ENCODE results near the gene DGKD. TPM values are rescaled to one million over a fixed set of nuclear protein-coding genes. Genes with fewer than 3 reads are reported as not detected.

DGKD gene
- polyA plus RNA-seq, 1 experiment: 10.8 TPM

DNA sequence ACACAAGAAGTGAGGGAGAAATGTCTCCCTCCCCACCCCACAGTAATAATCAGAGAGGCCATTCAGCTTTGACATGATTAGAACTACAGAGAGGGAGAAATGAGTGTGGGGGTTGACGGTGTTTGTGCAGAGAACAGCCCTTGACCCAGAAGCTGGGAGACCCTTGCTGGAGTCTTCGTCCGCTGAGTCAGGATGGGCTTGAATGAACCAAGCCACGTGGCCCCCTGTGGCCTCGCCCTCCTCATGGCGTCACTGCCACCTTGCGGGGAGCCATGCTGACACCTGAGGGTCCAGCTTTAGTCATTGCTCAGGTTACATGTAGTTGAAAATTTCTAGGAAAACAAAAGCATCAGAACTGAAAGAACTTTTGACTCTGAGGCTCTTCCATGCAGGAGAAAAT, 101.2 kb downstream of the DGKD start:
- H3K9me3 ChIP-seq (ENCODE audit: control insufficient read depth, insufficient read depth, low read length): no peaks in the 10 kb centered on the region; the same call in 1 of the 2 replicates
- no peak for DNase-seq (ENCODE audit: low read depth, low spot score)
- no peak overlapping the region for H3K4me3 ChIP-seq (ENCODE audit: low read depth, low read length)
- ChIA-PET CTCF (interaction anchor here (0.7 kb wide), 1 partner anchor 377 kb away, joined by 3 read pairs; no protein-coding TSS in a partner anchor), POLR2A (no interaction called here)
- no peaks in the 10 kb centered on the region for H3K27me3 ChIP-seq (ENCODE audit: control insufficient read depth, insufficient read depth, low read length)
- H3K27ac ChIP-seq (ENCODE audit: low read depth, low read length): no peak overlapping the region
- TF ChIP-seq CTCF (IDR thresholded peaks at IDR 0.05; ENCODE audit: low read depth, low read length): no peak

GRCh38 chr2:233456111-233456510, 101.8 kb downstream of the DGKD start:
- Histone ChIP-seq H3K9me3 (ENCODE audit: control insufficient read depth, insufficient read depth, low read length) (no peaks in the 10 kb centered on the region), H3K27me3 (ENCODE audit: control insufficient read depth, insufficient read depth, low read length) (no peaks in the 10 kb centered on the region), H3K27ac (ENCODE audit: low read depth, low read length) (no peak overlapping the region), H3K4me3 (ENCODE audit: low read depth, low read length) (no peak overlapping the region)
- no peak for TF ChIP-seq CTCF (IDR thresholded peaks at IDR 0.05; ENCODE audit: low read depth, low read length)
- CTCF ChIA-PET: no interaction called here
- DNase-seq (ENCODE audit: low read depth, low spot score): no peak
- POLR2A ChIA-PET: no interaction called here

DNA sequence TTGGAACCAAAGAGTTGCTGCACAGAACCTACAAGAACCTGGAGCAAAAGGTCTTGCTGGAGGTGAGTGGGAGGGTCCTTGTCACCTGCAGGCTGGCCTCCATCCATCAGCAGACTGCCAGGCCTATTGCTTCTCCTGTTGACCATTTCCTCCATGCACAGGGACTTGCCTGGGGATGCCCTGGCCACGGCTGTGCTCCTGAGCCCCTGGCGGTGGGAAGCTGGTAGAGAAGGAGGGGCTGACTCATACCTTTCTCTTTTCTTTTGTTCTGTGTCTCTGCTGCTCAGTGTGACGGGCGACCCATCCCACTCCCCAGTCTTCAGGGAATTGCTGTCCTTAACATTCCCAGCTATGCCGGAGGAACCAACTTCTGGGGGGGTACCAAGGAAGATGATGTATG, 102.6 kb downstream of the DGKD start:
- no peak overlapping the region for H3K4me3 ChIP-seq (ENCODE audit: low read depth, low read length)
- H3K9me3 ChIP-seq (ENCODE audit: control insufficient read depth, insufficient read depth, low read length): no peaks in the 10 kb centered on the region
- CTCF ChIA-PET: no interaction called here
- H3K27me3 ChIP-seq (ENCODE audit: control insufficient read depth, insufficient read depth, low read length): no peaks in the 10 kb centered on the region
- TF ChIP-seq CTCF (IDR thresholded peaks at IDR 0.05; ENCODE audit: low read depth, low read length): no peak
- POLR2A ChIA-PET: no interaction called here
- DNase-seq (ENCODE audit: low read depth, low spot score): no peak
- no peak overlapping the region for H3K27ac ChIP-seq (ENCODE audit: low read depth, low read length)

- Histone ChIP-seq H3K4me3 (ENCODE audit: low read depth, low read length) (no peak overlapping the region), H3K27ac (ENCODE audit: low read depth, low read length) (no peak overlapping the region), H3K9me3 (ENCODE audit: control insufficient read depth, insufficient read depth, low read length) (no peaks in the 10 kb centered on the region), H3K27me3 (ENCODE audit: control insufficient read depth, insufficient read depth, low read length) (no peaks in the 10 kb centered on the region)
- ChIA-PET CTCF (no interaction called here), POLR2A (no interaction called here)
- DNase-seq (ENCODE audit: low read depth, low spot score): no peak
- no peak for TF ChIP-seq CTCF (IDR thresholded peaks at IDR 0.05; ENCODE audit: low read depth, low read length)
These were observed 103.1 kb downstream of the DGKD start for GRCh38 chr2:233457356-233457755.

DNA sequence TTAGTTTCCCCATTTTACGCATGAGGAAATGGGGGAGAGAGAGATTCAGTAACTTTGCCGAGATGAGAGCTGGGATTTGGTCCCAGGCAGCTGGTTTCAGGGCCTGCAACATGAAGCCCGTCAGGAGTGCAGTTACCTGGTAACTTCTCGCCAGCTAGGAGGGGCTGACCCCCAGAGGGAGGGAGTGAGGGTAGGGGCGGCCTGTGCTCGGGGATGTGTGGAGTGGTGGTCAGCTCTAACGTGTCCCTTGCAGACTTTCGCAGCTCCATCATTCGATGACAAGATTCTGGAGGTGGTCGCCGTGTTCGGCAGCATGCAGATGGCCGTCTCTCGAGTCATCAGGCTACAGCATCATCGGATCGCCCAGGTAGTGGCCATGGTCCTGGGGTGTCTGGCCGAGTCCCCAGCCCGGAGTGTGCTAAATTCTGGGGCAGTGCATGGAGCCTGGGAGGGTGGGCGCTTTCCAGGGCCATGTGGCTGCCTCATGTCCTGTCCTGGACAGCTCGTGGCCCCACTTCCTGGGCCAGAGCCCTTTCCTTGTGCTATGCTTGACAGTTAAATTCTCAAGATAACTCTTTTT, 103.8 kb downstream of the DGKD start:
- no peak overlapping the region for H3K4me3 ChIP-seq (ENCODE audit: low read depth, low read length)
- TF ChIP-seq CTCF (IDR thresholded peaks at IDR 0.05; ENCODE audit: low read depth, low read length): no peak
- no peaks in the 10 kb centered on the region for H3K27me3 ChIP-seq (ENCODE audit: control insufficient read depth, insufficient read depth, low read length)
- CTCF ChIA-PET: no interaction called here
- DNase-seq (ENCODE audit: low read depth, low spot score): no peak
- H3K9me3 ChIP-seq (ENCODE audit: control insufficient read depth, insufficient read depth, low read length): no peaks in the 10 kb centered on the region
- POLR2A ChIA-PET: no interaction called here
- H3K27ac ChIP-seq (ENCODE audit: low read depth, low read length): no peak overlapping the region

Measured in AG04450 (cell line).